Adrenal gland (tissue), 5 donors: ENCODE results near the gene SMYD1.

Source experiments
- CTCF ChIP-seq, 6 experiments: fragments of 450-650 bp in 4 of 6; fragments of 200-600 bp in 2 of 6; sonication (generic) in 1 of 6; IDR thresholded peaks; 1 replicate in 5 of 6; 2 replicates in 1 of 6; pipeline versions ENCODE4 v1.5.1 to v1.8.0; 2016 to 2021; ENCODE audit warnings: antibody characterized with exemption in 6 of 6, mild to moderate bottlenecking in 2 of 6, moderate library complexity in 1 of 6
- POLR2A ChIP-seq, 2 donors: fragments of 450-650 bp; IDR thresholded peaks; one replicate each; pipeline ENCODE4 v1.6.1; 2017; ENCODE audit warnings: antibody characterized with exemption in 2 of 2, mild to moderate bottlenecking in 2 of 2, moderate library complexity in 1 of 2
- donor health status: DM: no; HTN: no; CAD: no.

- TF ChIP-seq CTCF (IDR thresholded peaks at IDR 0.05) (no peak), POLR2A (IDR thresholded peaks at IDR 0.05) (no peak)
Measured at GRCh38 chr2:88074150-88074549, 6.5 kb downstream of the SMYD1 start.
